ENCODE data around the gene CCL28. TPM values are rescaled to one million over a fixed set of nuclear protein-coding genes. Genes with fewer than 3 reads are reported as not detected.

CCL28 gene
- total and polyA plus RNA-seq, 2 experiments from 2014 or later, result 5.7 to 7.1 TPM

GRCh38 chr5:43418561-43418960, 6.4 kb upstream of the CCL28 start:
- H3K79me2 ChIP-seq (replicated peaks; ENCODE audit: insufficient read depth), result no peaks in the 10 kb centered on the region
- H3K9me2 ChIP-seq (ENCODE audit: insufficient read depth), result no peaks in the 10 kb centered on the region
- DNase-seq (ENCODE audit: low spot score) (no peak), ATAC-seq (no peak)
- no peaks in the 10 kb centered on the region for H3F3A ChIP-seq (replicated peaks; ENCODE audit: low read depth)
- Mint-ChIP-seq H3K4me3 (no peak overlapping the region), H3K27ac (no peak overlapping the region), H3K9me3 (no peaks in the 10 kb centered on the region), H3K27me3 (ENCODE audit: insufficient read depth, low read depth, poor library complexity) (no peaks in the 10 kb centered on the region), H3K4me1 (peaks cover 9% of the 10 kb centered on the region; the same call in 2 of the 3 replicates), H3K36me3 (ENCODE audit: low read depth) (no peaks in the 10 kb centered on the region)
- H3K27ac ChIP-seq (ENCODE audit: low read depth), result no peak overlapping the region
- H3K4me1 ChIP-seq (ENCODE audit: insufficient read depth), result no peaks in the 10 kb centered on the region; the same call in 1 of the 2 replicates
- H2AFZ ChIP-seq, result no peak overlapping the region
- H3K27me3 ChIP-seq (ENCODE audit: insufficient read depth), result no peaks in the 10 kb centered on the region
- no peak overlapping the region for H3K4me2 ChIP-seq
- TF ChIP-seq, protein P1, sequence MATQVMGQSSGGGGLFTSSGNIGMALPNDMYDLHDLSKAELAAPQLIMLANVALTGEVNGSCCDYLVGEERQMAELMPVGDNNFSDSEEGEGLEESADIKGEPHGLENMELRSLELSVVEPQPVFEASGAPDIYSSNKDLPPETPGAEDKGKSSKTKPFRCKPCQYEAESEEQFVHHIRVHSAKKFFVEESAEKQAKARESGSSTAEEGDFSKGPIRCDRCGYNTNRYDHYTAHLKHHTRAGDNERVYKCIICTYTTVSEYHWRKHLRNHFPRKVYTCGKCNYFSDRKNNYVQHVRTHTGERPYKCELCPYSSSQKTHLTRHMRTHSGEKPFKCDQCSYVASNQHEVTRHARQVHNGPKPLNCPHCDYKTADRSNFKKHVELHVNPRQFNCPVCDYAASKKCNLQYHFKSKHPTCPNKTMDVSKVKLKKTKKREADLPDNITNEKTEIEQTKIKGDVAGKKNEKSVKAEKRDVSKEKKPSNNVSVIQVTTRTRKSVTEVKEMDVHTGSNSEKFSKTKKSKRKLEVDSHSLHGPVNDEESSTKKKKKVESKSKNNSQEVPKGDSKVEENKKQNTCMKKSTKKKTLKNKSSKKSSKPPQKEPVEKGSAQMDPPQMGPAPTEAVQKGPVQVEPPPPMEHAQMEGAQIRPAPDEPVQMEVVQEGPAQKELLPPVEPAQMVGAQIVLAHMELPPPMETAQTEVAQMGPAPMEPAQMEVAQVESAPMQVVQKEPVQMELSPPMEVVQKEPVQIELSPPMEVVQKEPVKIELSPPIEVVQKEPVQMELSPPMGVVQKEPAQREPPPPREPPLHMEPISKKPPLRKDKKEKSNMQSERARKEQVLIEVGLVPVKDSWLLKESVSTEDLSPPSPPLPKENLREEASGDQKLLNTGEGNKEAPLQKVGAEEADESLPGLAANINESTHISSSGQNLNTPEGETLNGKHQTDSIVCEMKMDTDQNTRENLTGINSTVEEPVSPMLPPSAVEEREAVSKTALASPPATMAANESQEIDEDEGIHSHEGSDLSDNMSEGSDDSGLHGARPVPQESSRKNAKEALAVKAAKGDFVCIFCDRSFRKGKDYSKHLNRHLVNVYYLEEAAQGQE (IDR thresholded peaks at IDR 0.05; ENCODE audit: unreplicated experiment), result no peak
- TF ChIP-seq CREB1 (CRISPR knock-in tag; IDR thresholded peaks at IDR 0.05; ENCODE audit: low read depth), result no peak
- no peak for TF ChIP-seq POLR2AphosphoS5 (IDR thresholded peaks at IDR 0.05; ENCODE audit: low read depth)
- no peaks in the 10 kb centered on the region for H4K20me1 ChIP-seq (replicated peaks; ENCODE audit: insufficient read depth)
- H3K4me3 ChIP-seq, result no peak overlapping the region
- no peaks in the 10 kb centered on the region for H3K36me3 ChIP-seq (ENCODE audit: insufficient read depth)

GRCh38 chr5:43416803-43417394, 4.7 kb upstream of the CCL28 start:
- Histone ChIP-seq H3K4me1 (ENCODE audit: insufficient read depth) (no peaks in the 10 kb centered on the region; the same call in 1 of the 2 replicates), H3K27me3 (ENCODE audit: insufficient read depth) (no peaks in the 10 kb centered on the region), H3F3A (replicated peaks; ENCODE audit: low read depth) (no peaks in the 10 kb centered on the region), H3K4me2 (no peak overlapping the region), H3K79me2 (replicated peaks; ENCODE audit: insufficient read depth) (no peaks in the 10 kb centered on the region), H3K9me2 (ENCODE audit: insufficient read depth) (no peaks in the 10 kb centered on the region), H2AFZ (no peak overlapping the region), H3K36me3 (ENCODE audit: insufficient read depth) (no peaks in the 10 kb centered on the region), H3K27ac (ENCODE audit: low read depth) (no peak overlapping the region), H3K4me3 (no peak overlapping the region), H4K20me1 (replicated peaks; ENCODE audit: insufficient read depth) (no peaks in the 10 kb centered on the region)
- H3K27ac Mint-ChIP-seq, result no peak overlapping the region
- no peaks in the 10 kb centered on the region for H3K36me3 Mint-ChIP-seq (ENCODE audit: low read depth)
- H3K27me3 Mint-ChIP-seq (ENCODE audit: insufficient read depth, low read depth, poor library complexity), result no peaks in the 10 kb centered on the region
- H3K4me1 Mint-ChIP-seq, result peaks cover 9% of the 10 kb centered on the region; the same call in 2 of the 3 replicates
- DNase-seq (ENCODE audit: low spot score), result no peak
- ATAC-seq, result no peak
- no peaks in the 10 kb centered on the region for H3K9me3 Mint-ChIP-seq
- H3K4me3 Mint-ChIP-seq, result no peak overlapping the region
- TF ChIP-seq POLR2AphosphoS5 (IDR thresholded peaks at IDR 0.05; ENCODE audit: low read depth), result no peak
- TF ChIP-seq EZH2 (IDR thresholded peaks at IDR 0.05; ENCODE audit: low read depth, unreplicated experiment), result no peak
- no peak for TF ChIP-seq ZNF462 (CRISPR knock-in tag; IDR thresholded peaks at IDR 0.05)
- TF ChIP-seq CREB1 (CRISPR knock-in tag; IDR thresholded peaks at IDR 0.05; ENCODE audit: low read depth), result no peak
- no peak for TF ChIP-seq NANOG (IDR thresholded peaks at IDR 0.05; ENCODE audit: borderline replicate concordance)
- TF ChIP-seq, protein P2, sequence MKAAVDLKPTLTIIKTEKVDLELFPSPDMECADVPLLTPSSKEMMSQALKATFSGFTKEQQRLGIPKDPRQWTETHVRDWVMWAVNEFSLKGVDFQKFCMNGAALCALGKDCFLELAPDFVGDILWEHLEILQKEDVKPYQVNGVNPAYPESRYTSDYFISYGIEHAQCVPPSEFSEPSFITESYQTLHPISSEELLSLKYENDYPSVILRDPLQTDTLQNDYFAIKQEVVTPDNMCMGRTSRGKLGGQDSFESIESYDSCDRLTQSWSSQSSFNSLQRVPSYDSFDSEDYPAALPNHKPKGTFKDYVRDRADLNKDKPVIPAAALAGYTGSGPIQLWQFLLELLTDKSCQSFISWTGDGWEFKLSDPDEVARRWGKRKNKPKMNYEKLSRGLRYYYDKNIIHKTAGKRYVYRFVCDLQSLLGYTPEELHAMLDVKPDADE (IDR thresholded peaks at IDR 0.05), result no peak
- no peak for TF ChIP-seq JUNB (IDR thresholded peaks at IDR 0.05; ENCODE audit: unreplicated experiment)
- TF ChIP-seq EZH2phosphoT487 (IDR thresholded peaks at IDR 0.05; ENCODE audit: unreplicated experiment), result no peak
- TF ChIP-seq STAT1 (IDR thresholded peaks at IDR 0.05; ENCODE audit: unreplicated experiment), result no peak
